Measurements from ENCODE around the gene GALNT7.

DNA sequence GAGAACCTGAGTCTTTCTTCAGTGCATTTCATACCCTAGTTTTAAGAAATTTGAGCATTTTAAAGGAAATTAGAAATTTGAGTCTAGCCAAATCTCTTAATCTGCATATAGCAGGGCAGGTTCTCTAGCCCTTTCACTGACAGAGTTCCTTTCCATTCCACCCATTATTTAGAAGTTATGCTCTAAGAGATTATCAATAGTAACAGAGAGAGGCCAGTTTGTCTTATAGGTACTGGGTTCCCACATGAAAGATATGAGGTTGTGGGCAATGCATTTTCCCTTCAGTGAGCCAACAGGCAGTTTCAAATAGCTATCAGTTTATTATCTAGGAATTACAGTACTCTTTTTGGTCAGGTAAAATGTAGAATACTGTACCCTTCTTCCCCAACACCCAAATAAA, 7.3 kb upstream of the GALNT7 start:
- TF ChIP-seq GATA2 (IDR thresholded peaks at IDR 0.05; ENCODE audit: low read depth, low read length) (no peak), GATA3 (IDR thresholded peaks at IDR 0.05; ENCODE audit: low read depth, low read length) (no peak)
